ENCODE measurements around the gene PLEKHM3.
"Not testable (repeated sequence)": the region's sequence is repeated elsewhere in the genome, so short reads cannot be mapped to it uniquely, and the experiment has no call there.

PLEKHM3 gene

DNA sequence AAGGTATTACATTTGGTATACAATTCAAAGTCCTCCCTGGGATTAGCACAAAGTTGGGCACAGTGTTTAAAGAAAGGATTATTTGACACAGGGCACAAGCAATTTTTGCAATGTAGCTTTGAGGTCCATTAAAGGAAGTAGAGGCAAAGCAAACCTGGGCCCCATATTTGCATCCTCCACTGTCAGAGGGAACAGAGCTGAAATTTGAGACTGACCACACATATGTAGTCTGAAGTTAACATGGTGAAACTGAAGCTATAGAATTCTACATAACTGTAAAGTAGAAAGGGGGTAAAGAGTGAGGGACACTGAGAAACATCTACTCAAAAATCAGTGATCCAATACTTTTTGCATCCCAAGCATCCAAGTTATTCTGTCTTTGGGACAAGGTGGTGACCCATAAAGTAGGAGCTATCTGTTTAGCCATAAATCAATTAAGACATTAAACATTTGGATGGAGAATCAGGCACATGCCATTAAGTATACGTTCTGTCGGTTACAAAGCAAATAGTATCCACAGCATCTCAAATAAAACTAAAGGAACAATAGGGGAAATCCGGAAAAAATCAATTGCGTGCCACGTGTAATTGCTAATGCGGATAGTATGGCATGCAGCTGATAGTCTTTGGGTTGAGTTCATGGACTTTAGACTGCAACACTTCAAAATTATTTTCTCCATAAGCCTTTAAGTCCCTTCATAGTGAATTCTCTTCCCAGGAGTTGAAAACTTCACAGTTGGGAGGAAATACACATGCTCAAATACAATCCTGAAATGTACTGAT is 72.6 kb downstream of the PLEKHM3 start:
- no peak for DNase-seq (ENCODE audit: extremely low read depth in 1 of 2, low read depth in 1 of 2)

DNA sequence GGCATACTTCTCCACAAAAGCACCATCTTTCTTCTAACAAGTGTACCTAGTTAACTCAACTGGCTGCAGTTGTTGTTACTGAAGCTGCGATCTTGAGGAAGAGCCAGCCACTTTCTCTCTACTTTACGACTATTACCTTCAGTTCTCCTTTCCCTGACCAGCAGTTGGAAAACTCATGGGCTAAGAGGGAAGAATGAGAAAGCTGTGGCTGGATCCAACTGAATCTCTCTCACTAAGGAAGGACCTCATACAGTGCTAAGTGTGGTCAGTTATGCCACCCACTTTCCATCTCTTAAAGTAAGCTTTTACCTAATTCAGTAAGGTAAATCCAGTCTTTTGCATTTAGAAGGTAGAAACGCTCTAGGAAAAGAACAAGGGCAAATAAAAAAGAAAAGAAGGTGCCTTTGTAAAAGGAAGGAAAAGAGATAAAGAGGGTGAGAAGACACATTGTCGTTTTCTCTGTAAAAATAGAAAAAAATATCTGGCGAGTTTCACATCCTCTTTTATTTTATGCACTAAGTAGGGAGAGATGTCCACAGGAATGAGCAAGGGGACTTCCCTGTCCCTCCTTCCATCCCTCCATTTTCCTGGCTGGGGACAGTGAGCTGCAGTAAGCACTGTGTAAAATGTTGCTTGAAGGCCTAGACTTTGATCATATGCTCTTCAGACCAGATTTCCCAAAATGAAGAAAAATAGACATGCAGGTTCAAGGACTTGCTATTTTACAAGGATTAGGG is 73.4 kb downstream of the PLEKHM3 start:
- no peak for DNase-seq (ENCODE audit: extremely low read depth in 1 of 2, low read depth in 1 of 2)

DNA sequence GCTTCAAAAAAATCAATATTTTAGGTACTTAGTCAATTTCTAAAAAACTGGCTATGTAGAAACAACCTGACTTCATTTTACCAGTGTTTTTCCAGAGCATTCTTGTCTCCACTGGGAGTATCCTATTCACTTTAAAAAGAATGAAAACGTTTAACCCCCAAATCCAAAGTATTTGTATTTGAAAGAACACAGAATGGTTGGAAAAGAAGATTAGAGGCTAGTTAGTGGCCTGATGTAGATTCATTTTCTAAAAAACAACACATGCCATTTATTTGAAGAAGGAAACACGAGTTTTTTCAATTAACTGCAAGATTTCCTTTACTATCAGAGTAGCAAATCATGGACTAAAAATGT is 74.6 kb downstream of the PLEKHM3 start:
- no peak for DNase-seq (ENCODE audit: extremely low read depth in 1 of 2, low read depth in 1 of 2)

DNA sequence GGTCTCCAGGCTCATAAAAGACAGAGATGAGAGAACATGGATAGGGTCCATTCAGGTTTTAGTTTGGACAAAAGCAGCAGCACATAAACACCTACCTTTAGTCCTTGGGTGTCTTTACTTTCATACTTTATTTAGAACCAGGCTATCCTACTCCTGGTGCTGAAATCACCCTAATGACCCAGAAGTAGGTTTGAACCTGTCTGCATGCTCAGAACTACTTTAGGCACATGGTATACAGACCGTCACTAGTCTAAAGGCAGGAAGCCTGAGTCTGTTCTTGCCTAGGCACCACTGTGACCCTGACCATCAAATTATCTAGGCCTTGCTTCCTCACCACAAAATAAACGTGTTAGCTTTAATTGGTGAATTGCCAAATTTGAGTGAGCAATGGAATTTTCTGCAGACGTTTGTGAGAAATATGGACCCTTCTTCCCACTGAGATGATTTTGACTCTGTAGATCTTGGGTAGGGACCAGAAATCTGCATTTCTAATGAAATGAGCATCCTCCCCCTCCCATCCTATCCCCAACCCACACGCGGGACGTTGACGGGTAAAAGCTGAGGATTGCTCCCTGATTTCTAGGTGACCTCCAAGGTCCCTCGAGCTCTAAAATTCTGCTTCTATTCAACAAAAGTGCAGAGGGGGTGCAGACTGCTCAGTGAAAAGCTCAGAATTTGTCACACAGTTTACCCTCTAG is 75.1 kb downstream of the PLEKHM3 start:
- DNase-seq (ENCODE audit: extremely low read depth in 1 of 2, low read depth in 1 of 2): no peak

DNA sequence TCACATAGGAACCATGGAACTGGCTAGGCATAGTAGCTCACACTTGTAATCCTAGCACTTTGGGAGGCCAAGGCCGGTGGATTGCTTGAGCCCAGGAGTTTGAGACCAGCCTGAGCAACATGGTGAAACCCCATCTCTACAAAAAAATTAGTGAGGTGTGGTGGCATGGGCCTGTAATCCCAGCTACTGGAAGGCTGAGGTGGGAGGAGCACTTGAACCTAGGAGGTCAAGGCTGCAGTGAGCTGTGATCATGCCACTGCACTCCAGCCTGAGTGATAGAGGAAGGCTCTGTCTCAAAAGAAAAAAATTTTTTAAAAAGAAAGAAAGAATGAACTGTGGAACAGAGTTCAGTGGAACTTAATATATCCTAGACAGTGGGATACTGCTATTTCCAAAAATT is 76.1 kb downstream of the PLEKHM3 start:
- DNase-seq (ENCODE audit: extremely low read depth in 1 of 2, low read depth in 1 of 2): not testable (repeated sequence)

DNA sequence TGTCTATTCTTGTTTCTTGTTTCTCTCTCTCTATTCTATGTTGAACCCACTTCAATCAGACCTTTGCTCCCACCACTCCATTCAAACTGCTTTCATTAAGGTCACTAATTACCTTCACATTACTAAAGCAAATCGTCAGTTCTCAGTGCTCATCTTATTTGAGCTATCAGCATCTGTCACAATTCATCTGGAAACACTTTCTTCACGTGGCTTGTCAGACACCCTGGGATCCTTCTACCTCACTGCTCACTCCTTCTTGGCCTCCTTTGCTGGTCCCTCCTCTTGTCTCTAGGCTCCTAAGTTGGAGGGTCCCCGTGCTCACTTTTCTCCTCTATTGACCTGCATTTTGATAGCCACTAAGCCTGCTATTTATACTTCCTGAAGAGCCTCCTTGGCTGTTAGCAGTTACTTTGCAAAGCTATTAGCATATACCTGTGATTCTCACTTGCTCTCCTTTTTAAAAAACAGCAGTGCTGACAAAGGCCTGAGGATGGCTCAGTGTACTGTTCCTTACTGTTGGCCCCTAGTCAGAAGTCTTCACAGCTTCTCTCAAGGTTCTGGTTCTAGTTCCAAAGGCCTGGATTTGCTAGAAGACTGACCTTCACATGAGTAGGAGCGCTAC is 80.2 kb downstream of the PLEKHM3 start:
- DNase-seq (ENCODE audit: extremely low read depth in 1 of 2, low read depth in 1 of 2): no peak

DNA sequence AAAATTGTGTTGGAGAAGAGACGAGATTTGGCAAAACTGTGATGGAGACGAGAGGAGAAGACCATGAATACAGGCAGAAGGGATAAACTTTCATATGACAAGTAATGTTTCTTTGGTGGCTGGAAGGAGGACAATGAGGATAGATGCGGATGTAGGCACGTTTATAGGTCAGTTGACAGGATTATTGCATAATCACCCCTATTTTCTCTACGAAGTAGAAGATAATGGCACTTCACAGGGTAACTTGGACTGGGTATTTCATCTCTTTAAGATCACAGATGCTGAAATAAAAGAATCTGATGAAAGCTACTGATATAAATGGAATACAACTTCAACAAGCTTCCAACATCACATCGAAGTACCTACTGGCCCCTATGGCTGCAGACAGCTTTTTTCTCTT is 81.0 kb downstream of the PLEKHM3 start:
- DNase-seq (ENCODE audit: extremely low read depth in 1 of 2, low read depth in 1 of 2): no peak

DNA sequence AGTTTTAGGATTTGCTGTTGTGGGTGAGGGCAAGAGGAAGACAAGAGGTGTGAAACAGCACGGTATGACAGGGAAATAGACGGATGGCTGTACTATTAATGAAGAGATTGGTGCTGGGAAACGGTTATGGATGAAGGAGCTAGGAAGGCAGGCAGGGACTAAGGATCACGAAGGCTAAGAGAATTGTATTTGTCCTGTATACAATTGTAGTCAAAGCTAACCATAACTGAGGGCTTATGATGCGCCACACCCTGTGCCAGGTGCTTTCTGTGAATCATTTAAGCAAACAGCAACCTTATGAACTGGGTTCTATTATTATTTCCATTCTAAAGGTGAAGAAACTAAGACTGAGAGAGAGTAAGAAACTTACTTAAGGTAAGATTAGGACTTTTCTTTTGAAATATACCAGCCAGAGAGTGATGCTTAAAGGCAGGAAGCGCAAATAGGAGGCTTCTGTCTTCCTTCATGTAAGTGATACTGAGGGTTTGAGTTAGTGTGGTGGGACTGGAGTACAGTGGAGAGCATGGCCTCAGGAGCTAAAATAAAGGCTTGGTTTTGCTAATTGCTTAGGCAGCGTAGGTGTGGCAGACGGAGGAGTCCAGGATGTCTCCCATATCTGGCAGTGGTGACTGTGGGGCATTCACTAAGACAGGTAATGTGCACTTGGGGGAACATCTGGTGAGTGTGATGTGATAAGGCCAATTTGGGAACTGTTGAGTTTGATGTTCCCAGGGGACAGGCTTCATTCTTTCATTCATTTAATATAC is 85.8 kb downstream of the PLEKHM3 start:
- no peak for DNase-seq (ENCODE audit: extremely low read depth in 1 of 2, low read depth in 1 of 2)

DNA sequence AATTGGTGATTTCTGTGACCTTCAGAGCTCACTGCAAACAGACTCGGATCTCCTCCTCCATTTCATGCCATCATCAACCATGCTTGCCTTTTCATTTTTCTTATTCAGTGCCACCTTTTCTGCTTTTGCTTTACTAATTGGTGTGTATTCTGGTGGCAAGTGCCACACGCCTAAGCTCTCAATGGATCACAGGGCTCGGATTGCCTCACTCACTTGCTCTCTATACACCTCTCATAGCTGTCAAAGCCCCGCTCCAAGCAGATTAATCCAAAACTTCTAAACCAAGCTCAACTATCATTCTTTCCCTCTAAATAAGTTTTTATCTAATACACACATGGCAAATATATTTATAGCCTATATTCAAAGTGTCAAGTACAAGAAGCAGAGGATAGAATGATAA is 86.4 kb downstream of the PLEKHM3 start:
- no peak for DNase-seq (ENCODE audit: extremely low read depth in 1 of 2, low read depth in 1 of 2)

DNA sequence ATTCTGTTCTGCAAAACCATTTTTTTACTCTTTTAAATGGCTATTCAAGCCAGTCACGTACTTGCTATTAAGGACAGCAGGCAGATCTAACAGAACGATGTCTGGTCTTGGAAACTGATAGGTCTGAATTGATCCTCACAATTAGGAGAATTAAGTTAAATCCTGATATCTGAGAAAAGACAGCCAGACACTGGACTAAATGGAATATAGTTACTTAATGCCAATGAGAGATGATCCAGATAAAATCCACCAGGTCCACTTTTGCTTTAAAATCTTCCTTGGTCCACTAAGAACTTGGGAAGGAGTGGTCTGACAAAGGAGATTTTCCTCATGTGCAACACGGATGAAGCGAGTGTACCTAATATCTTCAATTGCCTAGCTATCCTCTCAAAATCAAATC is 86.9 kb downstream of the PLEKHM3 start:
- DNase-seq (ENCODE audit: extremely low read depth in 1 of 2, low read depth in 1 of 2): no peak

DNA sequence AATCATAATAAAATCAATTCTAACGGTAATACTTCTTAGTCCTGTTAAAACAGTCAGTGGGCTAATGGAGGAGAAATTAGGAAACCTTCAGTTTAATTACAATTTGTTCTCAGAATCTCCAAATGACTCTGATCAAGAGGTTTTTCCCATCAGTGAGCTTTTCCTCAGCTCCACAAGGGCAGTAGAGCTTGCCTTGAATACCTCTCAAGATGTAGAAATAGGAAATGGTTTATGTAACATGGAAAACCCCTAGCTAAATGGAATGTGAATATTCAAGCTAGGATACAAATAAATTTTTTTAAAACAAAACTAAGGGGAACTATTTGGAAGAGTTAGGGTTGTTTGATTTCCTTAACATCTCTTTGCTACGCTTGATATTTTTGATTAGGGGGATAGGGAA is 87.5 kb downstream of the PLEKHM3 start:
- DNase-seq (ENCODE audit: extremely low read depth in 1 of 2, low read depth in 1 of 2): no peak

DNA sequence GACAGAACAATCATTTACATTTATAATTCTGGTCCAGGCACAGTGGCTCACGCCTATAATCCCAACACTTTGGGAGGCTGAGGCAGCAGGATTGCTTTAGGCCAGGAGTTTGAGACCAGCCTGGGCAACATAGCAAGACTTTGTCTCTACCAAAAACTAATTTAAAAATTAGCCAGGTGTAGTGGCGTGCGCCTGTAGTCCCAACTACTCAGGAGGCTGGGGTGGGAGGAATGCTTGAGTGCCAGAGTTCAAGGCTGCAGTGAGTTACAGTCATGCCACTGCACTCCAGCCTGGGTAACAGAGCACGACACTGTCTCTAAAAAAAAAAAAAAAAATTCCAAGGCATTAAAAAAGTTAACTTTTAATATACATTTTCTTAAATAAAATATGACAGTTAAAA is 88.1 kb downstream of the PLEKHM3 start:
- no peak for DNase-seq (ENCODE audit: extremely low read depth in 1 of 2, low read depth in 1 of 2)

DNA sequence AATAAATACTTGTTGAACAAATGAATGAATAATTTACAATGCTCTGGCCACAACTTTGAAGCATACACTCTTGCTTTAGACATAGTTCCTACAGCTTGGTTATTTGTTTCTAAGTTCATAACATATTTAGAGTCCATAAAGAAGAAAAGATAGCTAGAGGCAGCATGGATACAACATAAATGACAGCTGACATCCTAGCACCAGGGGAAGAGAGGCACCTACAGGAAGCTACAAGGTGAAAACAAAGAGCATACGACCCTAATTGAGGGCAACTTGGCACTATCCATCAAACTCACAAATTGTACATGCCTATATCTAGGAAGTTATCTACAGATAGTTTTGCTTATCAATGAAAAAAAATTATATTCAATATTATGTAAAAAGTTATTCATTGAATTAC is 88.9 kb downstream of the PLEKHM3 start:
- no peak for DNase-seq (ENCODE audit: extremely low read depth in 1 of 2, low read depth in 1 of 2)

DNA sequence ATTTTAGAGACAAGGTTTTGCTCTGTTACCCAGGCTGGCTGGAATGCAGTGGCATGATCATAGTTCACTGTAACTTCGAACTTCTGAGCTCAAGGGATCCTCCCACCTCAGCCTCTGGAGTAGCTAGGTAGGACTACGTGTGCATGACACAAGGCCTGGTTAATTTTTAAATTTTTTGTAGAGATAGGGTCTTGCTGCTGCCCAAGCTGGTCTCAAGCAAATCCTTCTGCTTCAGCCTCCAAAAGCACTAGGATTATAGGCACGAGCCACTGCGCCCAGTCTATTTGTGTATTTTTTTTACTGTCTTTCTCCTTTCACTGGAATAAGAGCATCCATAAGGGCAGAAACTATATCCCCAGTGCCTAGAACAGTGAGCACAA is 89.3 kb downstream of the PLEKHM3 start:
- DNase-seq (ENCODE audit: extremely low read depth in 1 of 2, low read depth in 1 of 2): no peak

DNA sequence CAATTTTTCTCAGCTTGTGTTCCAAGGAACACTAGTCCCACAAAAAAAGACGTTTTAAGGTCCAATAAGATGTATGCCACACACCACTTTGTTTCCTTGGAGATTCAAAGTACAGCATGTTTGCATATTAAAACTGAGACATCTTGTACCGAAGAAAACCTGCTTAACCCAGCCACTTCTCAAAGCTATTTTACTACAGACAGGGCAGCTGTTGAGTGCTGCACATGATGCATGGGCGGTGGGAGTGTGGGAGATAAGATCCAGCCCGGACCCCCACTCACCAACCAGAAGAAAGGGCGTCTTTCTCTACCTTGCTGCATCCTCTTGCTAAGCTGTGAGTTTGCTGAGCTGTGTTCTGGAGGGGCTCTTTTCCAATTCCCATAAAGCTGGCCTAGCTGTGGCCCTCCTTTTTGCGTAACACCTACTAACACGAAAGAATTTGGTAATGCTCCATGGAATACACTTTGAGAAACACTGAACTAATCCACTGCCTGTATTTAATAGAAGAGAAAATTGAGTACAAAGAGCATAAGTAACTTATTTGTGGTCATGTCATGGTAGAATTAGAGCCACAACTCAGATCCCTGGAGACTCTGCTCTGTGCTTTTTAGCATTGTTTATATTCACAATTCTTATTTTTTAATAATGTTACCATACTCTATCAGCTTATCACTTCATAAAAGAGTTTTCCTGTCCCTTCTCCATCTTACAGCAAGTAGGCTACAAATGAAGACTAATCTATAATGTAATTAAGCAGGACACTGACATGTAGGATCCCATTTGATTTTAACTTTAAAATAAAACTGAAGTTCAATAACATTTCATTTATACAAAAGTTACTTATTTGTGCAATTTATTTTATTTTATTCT is 90.0 kb downstream of the PLEKHM3 start:
- DNase-seq (ENCODE audit: extremely low read depth in 1 of 2, low read depth in 1 of 2): no peak

DNA sequence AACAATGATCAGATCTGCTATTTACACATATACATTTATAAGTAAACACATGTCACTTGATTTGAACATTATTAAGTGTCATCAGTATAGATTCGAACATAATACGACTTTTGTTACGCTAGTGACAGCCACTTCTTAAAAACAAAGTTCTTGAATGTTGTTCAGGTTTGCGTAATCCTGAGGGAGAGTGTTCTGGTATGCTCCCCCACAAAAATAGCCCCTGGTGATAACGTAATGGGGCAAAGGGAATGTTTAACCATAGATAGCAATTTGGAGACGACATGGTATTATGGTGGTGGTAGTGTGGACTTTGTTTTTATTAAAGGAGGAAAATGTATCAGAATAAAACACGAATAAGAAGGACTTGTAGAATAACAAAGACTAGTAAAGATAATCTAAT is 90.6 kb downstream of the PLEKHM3 start:
- DNase-seq (ENCODE audit: extremely low read depth in 1 of 2, low read depth in 1 of 2): no peak

DNA sequence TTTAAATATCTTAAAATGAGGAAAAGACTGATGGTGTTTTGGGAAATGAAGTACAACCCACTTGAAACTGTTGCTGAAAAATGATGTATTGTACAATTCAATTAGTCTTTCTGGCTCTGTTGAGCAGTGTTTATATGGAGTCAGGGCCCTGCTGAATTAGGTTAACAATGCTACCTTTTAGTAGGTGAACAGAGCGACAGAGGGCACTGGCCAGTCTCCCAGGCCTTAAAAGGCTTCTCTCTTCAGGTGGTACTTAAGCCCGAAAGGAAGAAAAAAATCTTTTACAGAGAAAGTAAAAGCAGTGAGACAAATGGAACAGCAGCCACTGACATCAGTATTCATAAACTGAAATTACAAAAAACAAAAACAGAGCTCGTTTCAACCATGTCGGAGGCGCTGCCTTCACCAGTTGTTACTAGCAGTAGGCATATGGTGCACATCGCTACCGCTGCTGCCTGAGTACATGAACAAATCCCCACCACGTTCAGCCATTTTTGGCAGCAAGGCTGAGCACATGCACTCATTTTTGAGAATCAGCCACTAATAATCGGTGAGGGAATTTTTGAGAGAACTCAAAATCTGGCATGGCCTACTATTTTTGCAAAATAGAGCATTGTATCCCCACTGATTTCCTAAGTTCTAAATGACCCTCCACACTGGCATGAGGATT is 91.8 kb downstream of the PLEKHM3 start:
- DNase-seq (ENCODE audit: extremely low read depth in 1 of 2, low read depth in 1 of 2): no peak

DNA sequence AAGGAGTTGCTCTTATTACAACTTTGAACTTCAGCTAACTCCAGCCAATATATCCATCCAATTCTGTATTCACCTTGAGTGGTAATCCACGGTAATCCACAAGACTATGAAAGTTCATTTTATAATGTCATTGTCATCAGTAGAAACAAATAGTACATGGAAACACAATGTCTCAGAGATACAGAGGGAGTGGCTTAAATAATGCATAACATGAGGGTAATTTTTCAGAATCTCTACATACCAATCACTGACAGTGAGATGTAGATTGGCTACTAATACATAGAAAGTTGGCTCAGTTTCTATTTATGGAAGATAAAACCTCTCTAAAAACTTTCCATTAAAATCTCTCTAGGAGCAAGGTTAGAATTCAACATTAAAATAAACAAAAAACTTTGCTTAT is 93.2 kb downstream of the PLEKHM3 start:
- DNase-seq (ENCODE audit: extremely low read depth in 1 of 2, low read depth in 1 of 2): no peak

DNA sequence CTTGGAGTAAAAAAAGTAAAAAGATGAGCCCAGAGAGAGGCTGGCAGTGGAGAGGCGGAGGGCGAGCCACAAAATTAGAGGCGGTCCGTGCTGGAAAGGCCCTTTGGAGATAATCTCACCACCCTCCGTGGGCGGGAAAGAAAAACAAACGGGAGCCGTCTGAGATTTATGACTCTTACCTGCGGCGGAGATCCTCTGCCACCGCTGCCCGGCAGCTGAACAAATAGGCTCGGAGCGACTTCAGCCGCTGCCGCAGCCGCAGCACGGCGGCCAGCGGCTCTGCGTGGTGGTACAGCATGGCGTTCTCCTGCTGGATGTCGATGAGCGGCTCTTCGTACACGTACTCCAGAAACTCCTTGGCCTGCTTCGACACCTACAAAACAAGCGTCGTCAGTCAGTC is 94.6 kb downstream of the PLEKHM3 start:
- DNase-seq (ENCODE audit: extremely low read depth in 1 of 2, low read depth in 1 of 2): no peak
